ENCODE data around the gene MYO9B.

Gene MYO9B

DNA sequence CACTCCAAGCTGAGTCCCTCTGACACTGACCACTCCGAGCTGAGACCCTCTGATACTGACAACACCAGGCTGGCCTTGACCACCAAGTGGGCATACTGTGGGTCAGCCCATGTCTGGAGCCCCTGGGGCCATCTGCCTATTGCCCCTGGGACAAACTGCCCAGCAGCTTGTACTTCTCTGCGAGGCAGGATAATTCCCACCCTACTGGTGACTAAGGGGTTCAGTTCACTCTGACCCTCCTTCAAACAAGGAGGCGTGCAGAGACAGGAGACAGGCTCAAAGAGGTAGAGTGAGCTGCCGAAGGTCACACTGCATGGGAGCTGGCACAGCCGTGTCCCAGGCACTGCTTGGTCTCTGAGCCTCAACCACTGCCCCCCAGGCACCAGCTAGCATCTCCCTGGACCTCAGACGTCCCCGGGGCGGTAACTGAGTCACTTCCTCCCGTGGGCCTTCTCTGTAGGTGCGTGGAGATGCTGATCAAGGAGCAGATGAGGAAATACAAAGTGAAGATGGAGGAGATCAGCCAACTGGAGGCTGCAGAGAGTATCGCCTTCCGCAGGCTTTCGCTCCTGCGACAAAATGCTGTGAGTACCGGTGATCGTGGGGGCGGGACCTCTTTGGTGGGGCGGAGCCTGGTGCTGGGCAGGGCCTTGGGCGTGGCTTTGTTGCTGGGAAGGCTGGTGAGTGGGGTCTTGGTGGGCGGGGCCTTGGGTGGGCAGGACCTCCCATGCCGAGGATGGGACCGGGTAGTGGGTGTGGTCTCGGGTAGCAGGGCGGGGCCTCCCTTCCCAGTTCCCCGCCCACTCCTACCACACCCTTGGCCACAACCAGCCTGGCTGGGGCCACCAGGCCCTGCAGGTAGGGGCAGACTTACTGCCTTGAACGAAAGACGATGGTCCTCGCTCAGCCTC, 133.8 kb downstream of the MYO9B start:
- H3K27ac ChIP-seq (ENCODE audit: low read depth, low read length) = no peak overlapping the region
- no peak overlapping the region for H3K4me3 ChIP-seq (ENCODE audit: insufficient read depth, low read length, poor library complexity, severe bottlenecking)
- no peaks in the 10 kb centered on the region for H3K9me3 ChIP-seq (ENCODE audit: insufficient read depth, low read length)
- no peaks in the 10 kb centered on the region for H3K79me2 ChIP-seq (ENCODE audit: insufficient read depth, low read length)
- no peak overlapping the region for H2AFZ ChIP-seq (ENCODE audit: low read depth, low read length, severe bottlenecking)
- H3K27me3 ChIP-seq (ENCODE audit: low read length) = no peaks in the 10 kb centered on the region
- no peak overlapping the region for H3K9ac ChIP-seq (ENCODE audit: low read length)
- H3F3A ChIP-seq (ENCODE audit: insufficient read depth) = 0 out of 2 replicates have a peak, but pooled peaks cover 3% of the 10 kb centered on the region
- no peaks in the 10 kb centered on the region for H4K20me1 ChIP-seq (ENCODE audit: low read depth, low read length)
- H3K9me2 ChIP-seq (replicated peaks; ENCODE audit: insufficient read depth, low read length) = no peaks in the 10 kb centered on the region
- TF ChIP-seq, protein P1, sequence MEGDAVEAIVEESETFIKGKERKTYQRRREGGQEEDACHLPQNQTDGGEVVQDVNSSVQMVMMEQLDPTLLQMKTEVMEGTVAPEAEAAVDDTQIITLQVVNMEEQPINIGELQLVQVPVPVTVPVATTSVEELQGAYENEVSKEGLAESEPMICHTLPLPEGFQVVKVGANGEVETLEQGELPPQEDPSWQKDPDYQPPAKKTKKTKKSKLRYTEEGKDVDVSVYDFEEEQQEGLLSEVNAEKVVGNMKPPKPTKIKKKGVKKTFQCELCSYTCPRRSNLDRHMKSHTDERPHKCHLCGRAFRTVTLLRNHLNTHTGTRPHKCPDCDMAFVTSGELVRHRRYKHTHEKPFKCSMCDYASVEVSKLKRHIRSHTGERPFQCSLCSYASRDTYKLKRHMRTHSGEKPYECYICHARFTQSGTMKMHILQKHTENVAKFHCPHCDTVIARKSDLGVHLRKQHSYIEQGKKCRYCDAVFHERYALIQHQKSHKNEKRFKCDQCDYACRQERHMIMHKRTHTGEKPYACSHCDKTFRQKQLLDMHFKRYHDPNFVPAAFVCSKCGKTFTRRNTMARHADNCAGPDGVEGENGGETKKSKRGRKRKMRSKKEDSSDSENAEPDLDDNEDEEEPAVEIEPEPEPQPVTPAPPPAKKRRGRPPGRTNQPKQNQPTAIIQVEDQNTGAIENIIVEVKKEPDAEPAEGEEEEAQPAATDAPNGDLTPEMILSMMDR (IDR thresholded peaks at IDR 0.05; ENCODE audit: insufficient read depth, low read length, poor library complexity, severe bottlenecking) = no peak
- TF ChIP-seq EZH2phosphoT487 (conservative IDR thresholded peaks at IDR 0.05; ENCODE audit: low read length) = no peak
- no peak overlapping the region for H3K4me2 ChIP-seq (ENCODE audit: low read depth, low read length, poor library complexity, severe bottlenecking)
- H3K36me3 ChIP-seq (ENCODE audit: low read length) = no peaks in the 10 kb centered on the region

DNA sequence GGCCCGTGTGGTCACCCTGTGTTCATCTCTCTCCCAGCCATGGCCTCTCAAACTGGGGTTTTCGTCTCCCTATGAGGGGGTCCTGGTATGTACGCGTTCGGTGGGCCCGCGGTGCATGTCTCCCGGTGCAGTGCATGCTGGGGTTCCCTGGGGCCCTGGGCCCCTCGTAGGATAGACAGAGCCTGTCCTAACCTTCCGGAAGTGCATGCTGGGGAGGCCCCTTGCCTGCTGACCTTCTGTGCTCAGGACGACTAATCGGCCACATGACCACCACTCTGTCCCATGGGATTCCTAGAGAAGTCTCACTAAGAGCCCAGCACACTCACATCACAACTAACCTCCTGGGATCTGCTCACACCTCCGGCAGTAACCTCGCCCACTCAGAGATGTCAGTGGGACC, 134.7 kb downstream of the MYO9B start:
- H3K27me3 ChIP-seq (ENCODE audit: low read length) = no peaks in the 10 kb centered on the region
- no peaks in the 10 kb centered on the region for H3K9me3 ChIP-seq (ENCODE audit: insufficient read depth, low read length)
- no peak overlapping the region for H2AFZ ChIP-seq (ENCODE audit: low read depth, low read length, severe bottlenecking)
- H3K4me3 ChIP-seq (ENCODE audit: insufficient read depth, low read length, poor library complexity, severe bottlenecking) = no peak overlapping the region
- no peak overlapping the region for H3K27ac ChIP-seq (ENCODE audit: low read depth, low read length)
- no peaks in the 10 kb centered on the region for H3K36me3 ChIP-seq (ENCODE audit: low read length)
- no peaks in the 10 kb centered on the region for H4K20me1 ChIP-seq (ENCODE audit: low read depth, low read length)
- H3K9me2 ChIP-seq (replicated peaks; ENCODE audit: insufficient read depth, low read length) = no peaks in the 10 kb centered on the region
- no peak overlapping the region for H3K4me2 ChIP-seq (ENCODE audit: low read depth, low read length, poor library complexity, severe bottlenecking)
- H3F3A ChIP-seq (ENCODE audit: insufficient read depth) = 0 out of 2 replicates have a peak, but pooled peaks cover 3% of the 10 kb centered on the region
- H3K9ac ChIP-seq (ENCODE audit: low read length) = no peak overlapping the region
- TF ChIP-seq EZH2phosphoT487 (conservative IDR thresholded peaks at IDR 0.05; ENCODE audit: low read length) = no peak
- TF ChIP-seq, protein P1 (IDR thresholded peaks at IDR 0.05; ENCODE audit: insufficient read depth, low read length, poor library complexity, severe bottlenecking) = no peak
- H3K79me2 ChIP-seq (ENCODE audit: insufficient read depth, low read length) = no peaks in the 10 kb centered on the region

DNA sequence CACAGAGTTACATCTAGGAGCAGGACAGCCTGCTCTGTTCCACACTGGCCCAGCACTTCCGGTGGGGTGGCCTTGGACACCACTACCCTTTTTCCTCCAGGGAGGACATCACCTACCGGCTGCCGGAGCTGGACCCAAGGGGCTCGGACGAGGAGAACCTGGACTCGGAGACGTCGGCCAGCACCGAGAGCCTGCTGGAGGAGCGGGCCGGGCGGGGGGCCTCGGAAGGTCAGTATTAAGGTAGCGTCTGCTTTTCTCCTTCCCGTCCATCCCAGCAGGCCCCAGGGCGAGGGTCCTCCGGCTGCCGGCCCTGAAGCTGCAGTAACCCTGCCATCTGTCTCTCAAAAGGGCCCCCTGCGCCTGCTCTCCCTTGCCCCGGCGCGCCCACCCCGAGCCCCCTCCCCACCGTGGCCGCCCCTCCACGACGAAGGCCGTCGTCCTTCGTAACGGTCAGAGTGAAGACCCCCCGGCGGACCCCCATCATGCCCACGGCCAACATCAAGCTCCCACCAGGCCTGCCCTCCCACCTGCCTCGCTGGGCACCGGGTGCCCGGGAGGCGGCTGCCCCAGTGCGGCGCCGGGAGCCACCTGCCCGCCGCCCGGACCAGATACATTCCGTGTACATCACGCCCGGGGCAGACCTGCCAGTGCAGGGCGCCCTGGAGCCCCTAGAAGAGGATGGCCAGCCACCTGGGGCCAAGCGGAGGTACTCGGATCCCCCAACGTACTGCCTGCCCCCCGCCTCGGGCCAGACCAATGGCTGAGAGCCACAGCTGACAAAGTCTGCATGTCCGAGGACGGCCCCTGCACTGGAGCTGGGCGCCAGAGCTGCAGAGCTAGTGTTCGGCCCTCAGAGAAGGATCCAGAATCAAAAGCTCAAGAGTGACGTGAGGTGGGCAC, 136.2 kb downstream of the MYO9B start:
- H3K4me3 ChIP-seq (ENCODE audit: insufficient read depth, low read length, poor library complexity, severe bottlenecking) = no peak overlapping the region
- 0 out of 2 replicates have a peak, but pooled peaks cover 3% of the 10 kb centered on the region for H3F3A ChIP-seq (ENCODE audit: insufficient read depth)
- no peak overlapping the region for H3K9ac ChIP-seq (ENCODE audit: low read length)
- no peaks in the 10 kb centered on the region for H3K36me3 ChIP-seq (ENCODE audit: low read length)
- no peaks in the 10 kb centered on the region for H4K20me1 ChIP-seq (ENCODE audit: low read depth, low read length)
- TF ChIP-seq EZH2phosphoT487 (conservative IDR thresholded peaks at IDR 0.05; ENCODE audit: low read length) = no peak
- TF ChIP-seq, protein P1 (IDR thresholded peaks at IDR 0.05; ENCODE audit: insufficient read depth, low read length, poor library complexity, severe bottlenecking) = no peak
- H3K27me3 ChIP-seq (ENCODE audit: low read length) = no peaks in the 10 kb centered on the region
- H3K9me3 ChIP-seq (ENCODE audit: insufficient read depth, low read length) = no peaks in the 10 kb centered on the region
- H3K79me2 ChIP-seq (ENCODE audit: insufficient read depth, low read length) = no peaks in the 10 kb centered on the region
- no peak overlapping the region for H3K27ac ChIP-seq (ENCODE audit: low read depth, low read length)
- H3K9me2 ChIP-seq (replicated peaks; ENCODE audit: insufficient read depth, low read length) = no peaks in the 10 kb centered on the region
- H3K4me2 ChIP-seq (ENCODE audit: low read depth, low read length, poor library complexity, severe bottlenecking) = no peak overlapping the region
- H2AFZ ChIP-seq (ENCODE audit: low read depth, low read length, severe bottlenecking) = no peak overlapping the region
